GM12878 (cell line): ENCODE data around the gene RBM4. TPM values are rescaled to one million over a fixed set of nuclear protein-coding genes. Genes with fewer than 3 reads are reported as not detected.

Source experiments
- ATF2 ChIP-seq: IDR thresholded peaks from 2 replicates; pipeline ENCODE4 v1.6.1; 2012; ENCODE audit warnings: low read length, inconsistent platforms
- CHD2 ChIP-seq: IDR thresholded peaks from 2 replicates; pipeline ENCODE4 v1.6.1; 2011; ENCODE audit warnings: low read depth, low read length, improper control_type of control experiment, borderline replicate concordance
- CREM ChIP-seq: IDR thresholded peaks from 2 replicates; pipeline ENCODE4 v1.6.1; 2014; ENCODE audit warnings: antibody characterized with exemption, low read depth
- DPF2 ChIP-seq: fragments of 450-650 bp; IDR thresholded peaks from 2 replicates; pipeline ENCODE4 v1.6.1; 2017; ENCODE audit warnings: mild to moderate bottlenecking
- E2F4 ChIP-seq: IDR thresholded peaks from 2 replicates; pipeline ENCODE4 v1.6.1; 2012; ENCODE audit warnings: low read depth, low read length, improper control_type of control experiment
- FOS ChIP-seq: IDR thresholded peaks from 3 replicates; pipeline ENCODE4 v1.6.1; 2011; ENCODE audit warnings: borderline replicate concordance; ENCODE audit not compliant: insufficient read length; ENCODE audit errors: extremely low read depth
- GATAD2B ChIP-seq: fragments of 450-650 bp; conservative IDR thresholded peaks from 2 replicates; pipeline ENCODE4 v1.6.1; 2017; ENCODE audit warnings: low read depth, mild to moderate bottlenecking, moderate library complexity
- HDGF ChIP-seq: fragments of 450-650 bp; IDR thresholded peaks from 2 replicates; pipeline ENCODE4 v1.6.1; 2016; ENCODE audit warnings: antibody characterized with exemption
- IRF4 ChIP-seq: IDR thresholded peaks from 2 replicates; pipeline ENCODE4 v1.6.1; 2011; ENCODE audit warnings: low read depth, low read length
- MAX ChIP-seq: IDR thresholded peaks from 2 replicates; pipeline ENCODE4 v1.6.1; 2012; ENCODE audit warnings: low read depth, low read length, improper control_type of control experiment
- MLLT1 ChIP-seq: fragments of 450-650 bp; IDR thresholded peaks from 2 replicates; pipeline ENCODE4 v1.6.1; 2016; ENCODE audit warnings: mild to moderate bottlenecking
- MTA3 ChIP-seq: IDR thresholded peaks from 2 replicates; pipeline ENCODE4 v1.6.1; 2012; ENCODE audit warnings: low read length, inconsistent platforms, borderline replicate concordance
- MYB ChIP-seq: fragments of 150-350 bp; IDR thresholded peaks from 2 replicates; pipeline ENCODE4 v1.6.1; 2014; ENCODE audit warnings: mild to moderate bottlenecking, low read depth, low read length, borderline replicate concordance
- NKRF ChIP-seq: fragments of 450-650 bp; conservative IDR thresholded peaks from 2 replicates; pipeline ENCODE4 v1.6.1; 2017; ENCODE audit warnings: mild to moderate bottlenecking, moderate library complexity
- NR2F1 ChIP-seq: fragments of 450-650 bp; conservative IDR thresholded peaks from 2 replicates; pipeline ENCODE4 v1.6.1; 2017; ENCODE audit warnings: mild to moderate bottlenecking
- RELB ChIP-seq: fragments of 450-650 bp; IDR thresholded peaks from 2 replicates; pipeline ENCODE4 v1.6.1; 2017; ENCODE audit warnings: low read depth, mild to moderate bottlenecking, moderate library complexity
- TCF12 ChIP-seq: IDR thresholded peaks from 2 replicates; pipeline ENCODE4 v1.6.1; 2011; ENCODE audit warnings: low read depth, mild to moderate bottlenecking, low read length
- polyA plus RNA-seq, 11 experiments: library from polyadenylated mRNA; depleted of rRNA in 4 of 11; unstranded in 6 of 11; stranded (reverse) in 5 of 11; fragments of >200 nt; fragmentation: Nextera tagmentation in 4 of 11; fragmentation: Illumina TruSeq in 1 of 11; extraction: Ambion mirVana in 4 of 11; extraction: Trizol in 1 of 11; gene quantifications; 1 replicate in 1 of 11; 2 replicates in 10 of 11; pipeline versions ENCODE4 v1.2.1 to v1.2.3, GENCODE V29; 2011 to 2016; ENCODE audit warnings: inconsistent platforms in 2 of 11, missing spikeins in 2 of 11, low read depth in 1 of 11
- total RNA-seq, 4 experiments: library from RNA; depleted of rRNA in 3 of 4; stranded (reverse); fragments of >200 nt in 3 of 4; fragmentation: Illumina TruSeq in 1 of 4; extraction: Trizol in 1 of 4; gene quantifications; 2 replicates each; pipeline versions ENCODE4 v1.2.1 to v1.2.3, GENCODE V29; 2013 to 2021

RBM4 gene
- total and polyA plus RNA-seq, 10 of the 15 experiments (the other 5 are each of a cell fraction or from before 2014, with no cell fraction given): 105 to 224 (median 138) TPM

- TF ChIP-seq RELB: peak; percentile 86
- TF ChIP-seq DPF2: peak; percentile 94
- peak; percentile 93 for TF ChIP-seq CHD2
- peak; percentile 75 for TF ChIP-seq CREM
- TF ChIP-seq FOS: peak; percentile 70
- peak; percentile 30; the same call in 1 of the 2 replicates for TF ChIP-seq IRF4
- TF ChIP-seq TCF12: peak; percentile 52; the same call in 1 of the 2 replicates
- TF ChIP-seq MAX: peak; percentile 79
- TF ChIP-seq MYB: no peak
- TF ChIP-seq ATF2: peak; percentile 37; the same call in 1 of the 2 replicates
- TF ChIP-seq MLLT1: peak; percentile 82
- 0 out of 2 replicates have a peak, but pooled peaks have one; percentile 46 for TF ChIP-seq NR2F1
- 0 out of 2 replicates have a peak, but pooled peaks have one; percentile 49 for TF ChIP-seq GATAD2B
- peak; percentile 49; the same call in 1 of the 2 replicates for TF ChIP-seq MTA3
- TF ChIP-seq NKRF: peak; percentile 73
- peak; percentile 68; the same call in 1 of the 2 replicates for TF ChIP-seq HDGF
- peak; percentile 68; the same call in 1 of the 2 replicates for TF ChIP-seq E2F4
These were observed at the start of gene RBM4 (continued) for GRCh38 chr11:66638177-66639065.
